ENCODE data around the gene NOL6. TPM values are rescaled to one million over a fixed set of nuclear protein-coding genes. Genes with fewer than 3 reads are reported as not detected.

Gene NOL6
- total RNA-seq, 1 experiment from 2014 or later: 36.4 TPM

DNA sequence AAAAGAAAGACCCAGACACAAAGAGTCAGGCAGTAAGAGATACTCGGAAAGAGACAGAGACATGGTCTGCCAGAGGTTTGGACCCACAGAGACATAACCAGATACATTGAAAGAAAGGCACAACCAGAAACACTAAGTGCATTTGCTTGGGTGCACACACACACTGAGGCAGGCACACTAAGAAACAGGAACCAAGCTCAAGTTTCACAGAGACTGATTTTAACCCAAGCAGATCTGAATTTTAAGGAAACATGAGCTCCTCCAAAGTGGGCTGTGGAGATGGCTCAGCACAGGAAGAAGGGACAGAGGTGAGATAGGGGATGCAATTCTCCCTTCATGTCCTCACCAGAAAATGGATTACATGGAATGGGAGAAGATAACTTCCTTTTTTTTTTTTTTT lies 35.8 kb downstream of the NOL6 start:
- H3K9me2 ChIP-seq (ENCODE audit: insufficient read depth): no peaks in the 10 kb centered on the region
- no peaks in the 10 kb centered on the region for H3K27me3 ChIP-seq (ENCODE audit: insufficient read depth, low read length)
- TF ChIP-seq CBX3 (IDR thresholded peaks at IDR 0.05; ENCODE audit: low read depth) (no peak), SRF (IDR thresholded peaks at IDR 0.05; ENCODE audit: low read depth) (no peak)
- TF ChIP-seq, protein P1, sequence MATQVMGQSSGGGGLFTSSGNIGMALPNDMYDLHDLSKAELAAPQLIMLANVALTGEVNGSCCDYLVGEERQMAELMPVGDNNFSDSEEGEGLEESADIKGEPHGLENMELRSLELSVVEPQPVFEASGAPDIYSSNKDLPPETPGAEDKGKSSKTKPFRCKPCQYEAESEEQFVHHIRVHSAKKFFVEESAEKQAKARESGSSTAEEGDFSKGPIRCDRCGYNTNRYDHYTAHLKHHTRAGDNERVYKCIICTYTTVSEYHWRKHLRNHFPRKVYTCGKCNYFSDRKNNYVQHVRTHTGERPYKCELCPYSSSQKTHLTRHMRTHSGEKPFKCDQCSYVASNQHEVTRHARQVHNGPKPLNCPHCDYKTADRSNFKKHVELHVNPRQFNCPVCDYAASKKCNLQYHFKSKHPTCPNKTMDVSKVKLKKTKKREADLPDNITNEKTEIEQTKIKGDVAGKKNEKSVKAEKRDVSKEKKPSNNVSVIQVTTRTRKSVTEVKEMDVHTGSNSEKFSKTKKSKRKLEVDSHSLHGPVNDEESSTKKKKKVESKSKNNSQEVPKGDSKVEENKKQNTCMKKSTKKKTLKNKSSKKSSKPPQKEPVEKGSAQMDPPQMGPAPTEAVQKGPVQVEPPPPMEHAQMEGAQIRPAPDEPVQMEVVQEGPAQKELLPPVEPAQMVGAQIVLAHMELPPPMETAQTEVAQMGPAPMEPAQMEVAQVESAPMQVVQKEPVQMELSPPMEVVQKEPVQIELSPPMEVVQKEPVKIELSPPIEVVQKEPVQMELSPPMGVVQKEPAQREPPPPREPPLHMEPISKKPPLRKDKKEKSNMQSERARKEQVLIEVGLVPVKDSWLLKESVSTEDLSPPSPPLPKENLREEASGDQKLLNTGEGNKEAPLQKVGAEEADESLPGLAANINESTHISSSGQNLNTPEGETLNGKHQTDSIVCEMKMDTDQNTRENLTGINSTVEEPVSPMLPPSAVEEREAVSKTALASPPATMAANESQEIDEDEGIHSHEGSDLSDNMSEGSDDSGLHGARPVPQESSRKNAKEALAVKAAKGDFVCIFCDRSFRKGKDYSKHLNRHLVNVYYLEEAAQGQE (IDR thresholded peaks at IDR 0.05; ENCODE audit: low read depth): no peak
- DNase-seq (ENCODE audit: low read depth, low spot score) (no peak), ATAC-seq (no peak)
- ChIA-PET POLR2A (no interaction called here), CTCF (interaction anchor here (1.0 kb wide), 1 partner anchor 22 kb away, joined by 7 read pairs; no protein-coding TSS in a partner anchor), RAD21 (ENCODE audit: low non-redundant PET in 1 of 2, low total read pairs in 2 of 2, uncharacterized antibody in 2 of 2, unreplicated experiment in 2 of 2) (interaction anchor here in 1 of 2 experiments (0.8 kb wide), 1 partner anchor 62 kb away, joined by 3 read pairs; no protein-coding TSS in a partner anchor)
- no peak overlapping the region for H3K27ac ChIP-seq (ENCODE audit: low read depth, low read length)
- H4K20me1 ChIP-seq (ENCODE audit: insufficient read depth): no peaks in the 10 kb centered on the region
- peaks cover 19 to 32% of the 10 kb centered on the region in 2 experiments for H3K4me1 ChIP-seq (ENCODE audit: control insufficient read depth in 1 of 2, insufficient read depth in 2 of 2, low read length in 2 of 2)
- H2AFZ ChIP-seq (ENCODE audit: low read depth, low read length, poor library complexity, severe bottlenecking): no peak overlapping the region
- H3K36me3 ChIP-seq (ENCODE audit: control insufficient read depth in 1 of 2, insufficient read depth in 2 of 2, low read length in 2 of 2): no peaks in the 10 kb centered on the region
- H3K4me3 ChIP-seq (replicated peaks in 1 of 2; ENCODE audit: low read depth in 1 of 2, low read length in 2 of 2): no peak overlapping the region
- H3K9me3 ChIP-seq (ENCODE audit: control insufficient read depth in 1 of 2, insufficient read depth in 1 of 2, low read depth in 1 of 2, low read length in 2 of 2): no peaks in the 10 kb centered on the region
- no peak overlapping the region for H3K4me2 ChIP-seq (ENCODE audit: low read length)
- H3K9ac ChIP-seq (ENCODE audit: low read length): no peak overlapping the region
- H3K79me2 ChIP-seq (ENCODE audit: insufficient read depth, low read length): no peaks in the 10 kb centered on the region
- no TSS peak for BruUV-seq (replicated peaks)
- intact Hi-C loops (cut with micrococcal nuclease): no loop called here

DNA sequence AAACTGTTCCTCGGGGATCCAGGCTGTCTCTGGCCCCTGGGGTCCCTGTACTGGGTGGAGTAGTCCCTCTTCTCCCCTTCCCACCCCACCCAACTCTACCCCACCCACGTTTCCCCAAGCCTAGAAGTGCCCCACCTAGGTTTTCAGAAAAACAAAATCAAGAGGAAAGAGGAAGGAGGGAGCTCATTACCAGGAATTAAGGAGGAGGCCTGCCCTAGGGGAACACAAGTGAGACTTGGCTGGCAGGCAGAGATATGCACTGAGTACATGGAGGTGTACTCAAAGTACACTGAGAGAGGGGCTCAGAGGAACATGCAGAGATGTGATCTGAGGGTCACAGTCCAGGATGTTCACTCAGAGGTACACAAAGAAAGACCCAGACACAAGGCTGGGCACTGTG lies 36.5 kb downstream of the NOL6 start:
- RAD21 ChIA-PET (ENCODE audit: low non-redundant PET in 1 of 2, low total read pairs in 2 of 2, uncharacterized antibody in 2 of 2, unreplicated experiment in 2 of 2): no interaction called here
- Histone ChIP-seq H2AFZ (ENCODE audit: low read depth, low read length, poor library complexity, severe bottlenecking) (no peak overlapping the region), H3K9me2 (ENCODE audit: insufficient read depth) (no peaks in the 10 kb centered on the region), H3K79me2 (ENCODE audit: insufficient read depth, low read length) (no peaks in the 10 kb centered on the region), H3K9ac (ENCODE audit: low read length) (no peak overlapping the region), H3K27ac (ENCODE audit: low read depth, low read length) (no peak overlapping the region), H3K27me3 (ENCODE audit: insufficient read depth, low read length) (no peaks in the 10 kb centered on the region), H3K4me1 (ENCODE audit: control insufficient read depth in 1 of 2, insufficient read depth in 2 of 2, low read length in 2 of 2) (peaks cover 12 to 25% of the 10 kb centered on the region in 2 experiments), H4K20me1 (ENCODE audit: insufficient read depth) (no peaks in the 10 kb centered on the region), H3K9me3 (ENCODE audit: control insufficient read depth in 1 of 2, insufficient read depth in 1 of 2, low read depth in 1 of 2, low read length in 2 of 2) (no peaks in the 10 kb centered on the region), H3K4me3 (replicated peaks in 1 of 2; ENCODE audit: low read depth in 1 of 2, low read length in 2 of 2) (no peak overlapping the region), H3K36me3 (ENCODE audit: control insufficient read depth in 1 of 2, insufficient read depth in 2 of 2, low read length in 2 of 2) (no peaks in the 10 kb centered on the region), H3K4me2 (ENCODE audit: low read length) (no peak overlapping the region)
- BruUV-seq (replicated peaks): no TSS peak
- DNase-seq (ENCODE audit: low read depth, low spot score) (no peak), ATAC-seq (no peak)
- CTCF ChIA-PET: interaction anchor here (1.0 kb wide), 2 partner anchors 16 to 22 kb away, joined by 5 to 7 read pairs; no protein-coding TSS in a partner anchor
- intact Hi-C loops (cut with micrococcal nuclease): no loop called here
- POLR2A ChIA-PET: no interaction called here
- no peak for TF ChIP-seq EZH2phosphoT487 (IDR thresholded peaks at IDR 0.05; ENCODE audit: borderline replicate concordance)
- TF ChIP-seq, protein P1 (IDR thresholded peaks at IDR 0.05; ENCODE audit: low read depth): no peak
- TF ChIP-seq CEBPB (IDR thresholded peaks at IDR 0.05; ENCODE audit: low read depth): no peak
- TF ChIP-seq POLR2AphosphoS5 (IDR thresholded peaks at IDR 0.05; ENCODE audit: low read depth, low read length): no peak
- TF ChIP-seq, protein P2, sequence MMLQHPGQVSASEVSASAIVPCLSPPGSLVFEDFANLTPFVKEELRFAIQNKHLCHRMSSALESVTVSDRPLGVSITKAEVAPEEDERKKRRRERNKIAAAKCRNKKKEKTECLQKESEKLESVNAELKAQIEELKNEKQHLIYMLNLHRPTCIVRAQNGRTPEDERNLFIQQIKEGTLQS (IDR thresholded peaks at IDR 0.05): no peak
- no peak for TF ChIP-seq EGR1 (IDR thresholded peaks at IDR 0.05; ENCODE audit: low read depth)
- no peak for TF ChIP-seq FOSL1 (IDR thresholded peaks at IDR 0.05; ENCODE audit: low read depth)
- TF ChIP-seq SRF (IDR thresholded peaks at IDR 0.05; ENCODE audit: low read depth): no peak
- TF ChIP-seq, protein P3, sequence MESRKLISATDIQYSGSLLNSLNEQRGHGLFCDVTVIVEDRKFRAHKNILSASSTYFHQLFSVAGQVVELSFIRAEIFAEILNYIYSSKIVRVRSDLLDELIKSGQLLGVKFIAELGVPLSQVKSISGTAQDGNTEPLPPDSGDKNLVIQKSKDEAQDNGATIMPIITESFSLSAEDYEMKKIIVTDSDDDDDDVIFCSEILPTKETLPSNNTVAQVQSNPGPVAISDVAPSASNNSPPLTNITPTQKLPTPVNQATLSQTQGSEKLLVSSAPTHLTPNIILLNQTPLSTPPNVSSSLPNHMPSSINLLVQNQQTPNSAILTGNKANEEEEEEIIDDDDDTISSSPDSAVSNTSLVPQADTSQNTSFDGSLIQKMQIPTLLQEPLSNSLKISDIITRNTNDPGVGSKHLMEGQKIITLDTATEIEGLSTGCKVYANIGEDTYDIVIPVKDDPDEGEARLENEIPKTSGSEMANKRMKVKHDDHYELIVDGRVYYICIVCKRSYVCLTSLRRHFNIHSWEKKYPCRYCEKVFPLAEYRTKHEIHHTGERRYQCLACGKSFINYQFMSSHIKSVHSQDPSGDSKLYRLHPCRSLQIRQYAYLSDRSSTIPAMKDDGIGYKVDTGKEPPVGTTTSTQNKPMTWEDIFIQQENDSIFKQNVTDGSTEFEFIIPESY (IDR thresholded peaks at IDR 0.05; ENCODE audit: extremely low read depth, insufficient replicate concordance, low read length): no peak

Data from HCT116 (cell line).